Right lobe of liver (tissue), 6 donors: ENCODE measurements around the gene ARFGAP3. TPM values are rescaled to one million over a fixed set of nuclear protein-coding genes. Genes with fewer than 3 reads are reported as not detected.

Experiments
- ATAC-seq, 4 donors: fragments of 200-7000 bp; cut with Tn5 transposase; one replicate each; pipeline ENCODE4 v1.9.1; 2020; ENCODE audit warnings: mild to moderate bottlenecking in 4 of 4, moderate library complexity in 4 of 4
- DNase-seq, 3 donors: peaks; one replicate each; pipeline ENCODE4 v3.0.0-alpha.2; 2020
- H3K27ac ChIP-seq, 3 donors: fragments of 200-600 bp; one replicate each; pipeline ENCODE4 v1.8.0; 2022
- H3K27me3 ChIP-seq, 2 donors: fragments of 200-600 bp; one replicate each; pipeline ENCODE4 v1.8.0; 2022
- H3K36me3 ChIP-seq, 4 donors: fragments of 200-600 bp; sonication (generic) in 1 of 4; one replicate each; pipeline versions ENCODE4 v1.5.1 to v1.8.0; 2017 to 2022; ENCODE audit warnings: control low read depth in 1 of 4
- H3K4me1 ChIP-seq, 4 donors: fragments of 200-600 bp; sonication (generic) in 1 of 4; one replicate each; pipeline versions ENCODE4 v1.5.1 to v1.8.0; 2017 to 2022; ENCODE audit warnings: control low read depth in 1 of 4
- H3K4me3 ChIP-seq, 3 donors: fragments of 200-600 bp; one replicate each; pipeline ENCODE4 v1.8.0; 2022
- H3K9me3 ChIP-seq, 4 donors: fragments of 200-600 bp; sonication (generic) in 1 of 4; one replicate each; pipeline versions ENCODE4 v1.5.1 to v1.8.0; 2017 to 2022; ENCODE audit warnings: control low read depth in 1 of 4
- CTCF ChIP-seq, 4 donors: fragments of 200-600 bp in 3 of 4; fragments of 450-650 bp in 1 of 4; IDR thresholded peaks; one replicate each; pipeline versions ENCODE4 v1.5.1 to v1.8.0; 2016 to 2022; ENCODE audit warnings: antibody characterized with exemption in 4 of 4, mild to moderate bottlenecking in 2 of 4
- POLR2A ChIP-seq: fragments of 450-650 bp; IDR thresholded peaks from one replicate; pipeline ENCODE4 v1.6.1; 2017; ENCODE audit warnings: antibody characterized with exemption, mild to moderate bottlenecking
- WGBS: methylation state at CpG from one replicate; pipeline ENCODE4 v1.1.6; 2018; ENCODE audit warnings: low coverage, low lambda C conversion rate; ENCODE audit not compliant: insufficient coverage; ENCODE audit errors: missing lambda C conversion rate; 5-methylcytosine and 5-hydroxymethylcytosine counted together
- intact Hi-C, 2 donors: fragments of 100-400 bp; cut with DNase I; formaldehyde crosslinking; loops; one replicate each; pipeline versions ENCODE4 v1.11.2 to v1.14.1; 2022
- total RNA-seq, 6 experiments: library from RNA; depleted of rRNA in 2 of 6; stranded (reverse); fragments of >200 nt in 2 of 6; fragmentation: NEBNext Ultra II Directional in 3 of 6; extraction: Animal tissue kit (Norgen Biotek cat#: 25700) in 3 of 6; gene quantifications; one replicate each; pipeline versions ENCODE4 v1.1.0 to v1.2.4, GENCODE V29; 2016 to 2023
- donor health status: DM: no; HTN: yes; CAD: no.
- donor health status: DM: no; HTN: no; CAD: no.
- donor health status: DM: no; HTN: no; CAD: no.
- donor health status: DM: no; HTN: yes; CAD: no.
- donor health status: DM: no; HTN: yes; CAD: no.

The ARFGAP3 gene
- total RNA-seq, 6 experiments from 2014 or later: 19.8 to 48.4 (median 30.4) TPM

DNA sequence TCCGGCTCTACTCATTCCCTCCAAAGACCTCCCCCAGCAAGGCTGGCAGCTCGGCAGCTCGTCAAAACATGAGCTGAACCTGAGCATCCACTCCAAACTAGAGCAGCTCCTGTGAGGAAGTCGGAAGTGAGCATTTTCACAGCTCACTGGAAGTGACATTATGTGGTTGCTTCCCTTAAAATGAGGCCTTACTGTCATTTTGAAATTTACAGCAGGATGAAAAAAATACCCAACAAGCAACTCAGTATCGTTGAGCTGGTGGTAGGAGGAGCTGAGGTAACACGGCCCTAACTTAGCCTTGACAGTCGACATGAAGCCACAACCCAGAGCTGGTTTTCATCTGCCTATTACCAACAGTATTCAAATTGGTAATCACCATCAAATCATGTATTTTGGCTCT, 38.0 kb upstream of the ARFGAP3 start:
- DNase-seq: no peak

GRCh38 chr22:42893371-42894150, 36.5 kb upstream of the ARFGAP3 start:
- no peaks in the 10 kb centered on the region for H3K9me3 ChIP-seq
- peaks cover 0 to 15% (median 2%) of the 10 kb centered on the region in 4 donors for H3K36me3 ChIP-seq
- no peak overlapping the region for H3K4me3 ChIP-seq
- peaks cover 0 to 53% (median 15%) of the 10 kb centered on the region in 4 donors for H3K4me1 ChIP-seq
- intact Hi-C loops: no loop called here
- H3K27ac ChIP-seq: peak overlapping the region; percentile 66 to 81 (median 77)
- DNase-seq (no peak), ATAC-seq (no peak)
- WGBS: 65% methylated on average over 9 of the region's 25 CpGs
- no peaks in the 10 kb centered on the region for H3K27me3 ChIP-seq
- TF ChIP-seq CTCF (IDR thresholded peaks at IDR 0.05): no peak
- TF ChIP-seq POLR2A: no peak

More for the DNA sequence above, 38.0 kb upstream of the ARFGAP3 start:
- TF ChIP-seq CTCF (IDR thresholded peaks at IDR 0.05): no peak
- no peak for TF ChIP-seq POLR2A
- H3K36me3 ChIP-seq: peaks cover 0 to 9% (median 2%) of the 10 kb centered on the region in 4 donors
- 53% methylated on average over 4 of the region's 7 CpGs for WGBS
- no peaks in the 10 kb centered on the region for H3K9me3 ChIP-seq
- ATAC-seq: peak in 1 of 4 donors; percentile 1
- H3K4me3 ChIP-seq: no peak overlapping the region
- no peaks in the 10 kb centered on the region for H3K27me3 ChIP-seq
- H3K4me1 ChIP-seq: peaks cover 0 to 48% (median 14%) of the 10 kb centered on the region in 4 donors
- intact Hi-C loops: no loop called here
- peak overlapping the region; percentile 14 to 50 (median 49) for H3K27ac ChIP-seq

DNA sequence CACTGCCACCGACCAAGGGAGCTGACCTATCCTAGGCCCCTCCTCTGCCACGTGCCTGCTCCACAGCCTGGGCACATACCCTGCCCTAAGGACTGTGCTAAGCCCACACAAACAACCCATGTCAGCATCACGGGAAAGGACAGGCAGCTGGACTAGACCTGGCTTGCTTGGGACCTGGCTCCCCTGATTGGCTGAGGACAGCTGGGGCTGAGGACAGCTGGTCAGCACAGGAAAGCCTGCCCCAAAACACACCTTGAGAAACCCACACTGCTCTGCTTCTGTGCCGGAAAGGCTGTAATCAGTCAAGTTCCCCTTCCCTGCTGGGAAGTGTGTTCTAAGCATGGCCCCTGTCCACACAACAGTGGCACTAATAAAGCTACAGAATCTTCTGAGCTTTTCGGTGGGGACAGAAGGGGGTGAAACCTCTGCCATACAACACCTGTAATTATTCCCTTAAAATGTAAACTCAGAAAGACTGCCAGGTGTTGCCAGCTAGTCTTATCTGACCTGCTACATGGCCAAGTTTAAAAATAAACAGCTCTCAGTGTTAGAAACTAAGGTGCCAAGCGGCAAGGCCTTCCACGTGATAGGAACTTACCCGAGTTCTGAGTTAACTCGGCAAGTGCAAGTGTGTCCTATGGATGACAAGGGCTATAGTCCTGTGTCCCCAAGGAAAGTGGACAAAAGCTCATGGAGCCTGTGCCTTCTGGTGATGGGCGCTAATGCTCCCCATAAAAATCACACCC, 35.7 kb upstream of the ARFGAP3 start:
- H3K9me3 ChIP-seq: no peaks in the 10 kb centered on the region
- ATAC-seq: peak; percentile 49 to 65 (median 64)

DNA sequence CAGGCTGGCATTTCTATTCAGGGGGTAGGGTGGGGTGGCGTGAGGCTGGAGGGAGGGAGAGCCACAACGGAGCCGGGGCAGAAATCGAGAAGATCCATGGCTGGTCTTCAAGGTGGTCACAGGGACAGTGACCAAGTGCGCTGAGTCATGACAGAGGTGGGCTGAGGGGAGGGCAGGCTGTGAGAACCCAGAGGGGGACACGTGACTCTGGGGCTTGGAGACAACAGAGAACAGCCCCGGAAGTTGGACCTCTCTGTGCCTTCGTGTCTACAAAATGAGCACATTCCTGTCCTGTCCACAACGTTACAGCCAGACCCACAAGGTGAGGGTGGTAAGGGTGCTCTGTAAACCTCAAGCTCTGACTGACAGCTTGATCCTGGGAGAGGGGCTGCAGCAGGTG, 35.1 kb upstream of the ARFGAP3 start:
- intact Hi-C loops: no loop called here
- peaks cover 0 to 20% (median 2%) of the 10 kb centered on the region in 4 donors for H3K36me3 ChIP-seq
- no peak for TF ChIP-seq CTCF (IDR thresholded peaks at IDR 0.05)
- no CpG with 5 or more reads among the region's 9 CpGs for WGBS
- no peak overlapping the region for H3K4me3 ChIP-seq
- ATAC-seq: no peak
- H3K4me1 ChIP-seq: peaks cover 0 to 53% (median 18%) of the 10 kb centered on the region in 4 donors
- H3K9me3 ChIP-seq: no peaks in the 10 kb centered on the region
- H3K27ac ChIP-seq: peak overlapping the region; percentile 66 to 81 (median 77)
- H3K27me3 ChIP-seq: no peaks in the 10 kb centered on the region
- no peak for DNase-seq

More for the DNA sequence above, 35.7 kb upstream of the ARFGAP3 start:
- DNase-seq: peak in 2 of 3 donors; percentile 78 to 79
- TF ChIP-seq CTCF (IDR thresholded peaks at IDR 0.05): no peak
- no peak for TF ChIP-seq POLR2A
- Histone ChIP-seq H3K36me3 (peaks cover 0 to 20% (median 2%) of the 10 kb centered on the region in 4 donors), H3K27me3 (no peaks in the 10 kb centered on the region), H3K4me1 (peaks cover 0 to 52% (median 16%) of the 10 kb centered on the region in 4 donors), H3K27ac (peak overlapping the region; percentile 66 to 81 (median 77)), H3K4me3 (no peak overlapping the region)
- intact Hi-C loops: no loop called here
- 21% methylated on average over 6 of the region's 10 CpGs for WGBS
